Measurements from ENCODE around the gene AFP.

AFP gene

GRCh38 chr4:73439991-73440390, 4.0 kb downstream of the AFP start:
- H3K79me2 ChIP-seq (ENCODE audit: insufficient read depth, low read length): no peaks in the 10 kb centered on the region
- no peak overlapping the region for H3K9ac ChIP-seq (ENCODE audit: low read depth, low read length, poor library complexity, severe bottlenecking)
- H2AFZ ChIP-seq (ENCODE audit: low read length): no peak overlapping the region

DNA sequence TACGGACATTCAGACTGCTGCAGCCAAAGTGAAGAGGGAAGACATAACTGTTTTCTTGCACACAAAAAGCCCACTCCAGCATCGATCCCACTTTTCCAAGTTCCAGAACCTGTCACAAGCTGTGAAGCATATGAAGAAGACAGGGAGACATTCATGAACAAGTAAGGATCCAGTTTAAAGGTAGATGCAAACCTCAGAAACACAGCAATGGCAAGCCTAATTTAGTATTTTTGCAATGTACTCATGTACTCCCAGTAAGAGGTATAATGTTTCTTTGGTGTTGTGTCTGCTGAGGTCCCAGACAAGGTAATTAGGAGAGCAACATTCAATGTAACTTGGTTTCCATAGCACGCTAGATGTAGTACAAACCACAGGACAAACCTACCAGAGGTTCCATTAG, 4.6 kb downstream of the AFP start:
- Histone ChIP-seq H3K4me3 (ENCODE audit: low read length, poor library complexity, severe bottlenecking) (no peak overlapping the region), H3K9me3 (ENCODE audit: insufficient read depth, low read depth, low read length) (no peaks in the 10 kb centered on the region), H3K79me2 (ENCODE audit: insufficient read depth, low read length) (no peaks in the 10 kb centered on the region), H3K4me1 (ENCODE audit: insufficient read depth, low read length, poor library complexity, severe bottlenecking) (no peaks in the 10 kb centered on the region), H3K4me2 (ENCODE audit: low read depth, low read length, poor library complexity, severe bottlenecking) (no peak overlapping the region), H3K9me2 (replicated peaks; ENCODE audit: low read depth, low read length) (no peaks in the 10 kb centered on the region), H3K27me3 (ENCODE audit: insufficient read depth, low read length, poor library complexity, severe bottlenecking) (no peaks in the 10 kb centered on the region), H3K36me3 (ENCODE audit: insufficient read depth, low read length) (no peaks in the 10 kb centered on the region), H4K20me1 (ENCODE audit: insufficient read depth, low read length, poor library complexity, severe bottlenecking) (no peaks in the 10 kb centered on the region), H3K9ac (ENCODE audit: low read depth, low read length, poor library complexity, severe bottlenecking) (no peak overlapping the region), H2AFZ (ENCODE audit: low read length) (no peak overlapping the region), H3F3A (ENCODE audit: low read depth) (no peaks in the 10 kb centered on the region)
- TF ChIP-seq CTCF (conservative IDR thresholded peaks at IDR 0.05; ENCODE audit: low read length) (no peak), EZH2phosphoT487 (IDR thresholded peaks at IDR 0.05; ENCODE audit: borderline replicate concordance) (no peak)

More at GRCh38 chr4:73439991-73440390, 4.0 kb downstream of the AFP start:
- no peak overlapping the region for H3K4me3 ChIP-seq (ENCODE audit: low read length, poor library complexity, severe bottlenecking)
- H3K4me1 ChIP-seq (ENCODE audit: insufficient read depth, low read length, poor library complexity, severe bottlenecking): no peaks in the 10 kb centered on the region
- no peaks in the 10 kb centered on the region for H3K9me2 ChIP-seq (replicated peaks; ENCODE audit: low read depth, low read length)
- no peaks in the 10 kb centered on the region for H4K20me1 ChIP-seq (ENCODE audit: insufficient read depth, low read length, poor library complexity, severe bottlenecking)
- H3K27me3 ChIP-seq (ENCODE audit: insufficient read depth, low read length, poor library complexity, severe bottlenecking): no peaks in the 10 kb centered on the region
- no peaks in the 10 kb centered on the region for H3K36me3 ChIP-seq (ENCODE audit: insufficient read depth, low read length)
- no peak overlapping the region for H3K4me2 ChIP-seq (ENCODE audit: low read depth, low read length, poor library complexity, severe bottlenecking)
- TF ChIP-seq CTCF (conservative IDR thresholded peaks at IDR 0.05; ENCODE audit: low read length) (no peak), EZH2phosphoT487 (IDR thresholded peaks at IDR 0.05; ENCODE audit: borderline replicate concordance) (no peak)
- H3K9me3 ChIP-seq (ENCODE audit: insufficient read depth, low read depth, low read length): no peaks in the 10 kb centered on the region
- no peaks in the 10 kb centered on the region for H3F3A ChIP-seq (ENCODE audit: low read depth)

- no peaks in the 10 kb centered on the region for H4K20me1 ChIP-seq (ENCODE audit: insufficient read depth, low read length, poor library complexity, severe bottlenecking)
- TF ChIP-seq CTCF (conservative IDR thresholded peaks at IDR 0.05; ENCODE audit: low read length) (no peak), EZH2phosphoT487 (IDR thresholded peaks at IDR 0.05; ENCODE audit: borderline replicate concordance) (no peak)
- H2AFZ ChIP-seq (ENCODE audit: low read length): no peak overlapping the region
- no peak overlapping the region for H3K9ac ChIP-seq (ENCODE audit: low read depth, low read length, poor library complexity, severe bottlenecking)
- no peaks in the 10 kb centered on the region for H3K9me2 ChIP-seq (replicated peaks; ENCODE audit: low read depth, low read length)
- no peak overlapping the region for H3K4me3 ChIP-seq (ENCODE audit: low read length, poor library complexity, severe bottlenecking)
- no peak overlapping the region for H3K4me2 ChIP-seq (ENCODE audit: low read depth, low read length, poor library complexity, severe bottlenecking)
- no peaks in the 10 kb centered on the region for H3F3A ChIP-seq (ENCODE audit: low read depth)
- H3K36me3 ChIP-seq (ENCODE audit: insufficient read depth, low read length): no peaks in the 10 kb centered on the region
- no peaks in the 10 kb centered on the region for H3K9me3 ChIP-seq (ENCODE audit: insufficient read depth, low read depth, low read length)
- no peaks in the 10 kb centered on the region for H3K79me2 ChIP-seq (ENCODE audit: insufficient read depth, low read length)
- H3K4me1 ChIP-seq (ENCODE audit: insufficient read depth, low read length, poor library complexity, severe bottlenecking): no peaks in the 10 kb centered on the region
- H3K27me3 ChIP-seq (ENCODE audit: insufficient read depth, low read length, poor library complexity, severe bottlenecking): no peaks in the 10 kb centered on the region
Measured at GRCh38 chr4:73442275-73442674, 6.3 kb downstream of the AFP start.
